Stimulated activated naive B cell treated with anti-CD40 and anti-IgM and Interleukin-4, amounts not matched to agents 10 μg/mL and 1 μg/mL and 100 μg/mL, for 72 hours (primary cell): ENCODE data around the gene SEMA6D.
A peak's percentile ranks its signal among the peaks of the same experiment; 100 is the strongest.

Experiments used
- ATAC-seq, 2 donors: fragments of 150-1000 bp; cut with Tn5 transposase; replicated peaks; 2 replicates each; pipeline ENCODE4 v1.10.0; 2021; ENCODE audit warnings: moderate library complexity in 1 of 2
- DNase-seq: peaks from one replicate; pipeline ENCODE4 v3.0.0; 2021
- H3K27ac Mint-ChIP-seq: one replicate; pipeline ENCODE4 v1.8.0; 2022; ENCODE audit warnings: mild to moderate bottlenecking, mixed read lengths
- H3K27me3 Mint-ChIP-seq, 2 donors: one replicate each; pipeline ENCODE4 v1.8.0; 2022; ENCODE audit warnings: mixed read lengths in 2 of 2
- H3K36me3 Mint-ChIP-seq, 2 donors: one replicate each; pipeline ENCODE4 v1.8.0; 2022; ENCODE audit warnings: mixed read lengths in 2 of 2, mild to moderate bottlenecking in 1 of 2
- H3K4me1 Mint-ChIP-seq, 2 donors: one replicate each; pipeline ENCODE4 v1.8.0; 2022; ENCODE audit warnings: mixed read lengths in 2 of 2, mild to moderate bottlenecking in 1 of 2
- H3K4me3 Mint-ChIP-seq, 2 donors: one replicate each; pipeline ENCODE4 v1.8.0; 2022; ENCODE audit warnings: mild to moderate bottlenecking in 2 of 2, mixed read lengths in 2 of 2, moderate library complexity in 1 of 2
- H3K9me3 Mint-ChIP-seq, 2 donors: one replicate each; pipeline ENCODE4 v1.8.0; 2022; ENCODE audit warnings: mixed read lengths in 2 of 2, mild to moderate bottlenecking in 1 of 2

Gene SEMA6D

DNA sequence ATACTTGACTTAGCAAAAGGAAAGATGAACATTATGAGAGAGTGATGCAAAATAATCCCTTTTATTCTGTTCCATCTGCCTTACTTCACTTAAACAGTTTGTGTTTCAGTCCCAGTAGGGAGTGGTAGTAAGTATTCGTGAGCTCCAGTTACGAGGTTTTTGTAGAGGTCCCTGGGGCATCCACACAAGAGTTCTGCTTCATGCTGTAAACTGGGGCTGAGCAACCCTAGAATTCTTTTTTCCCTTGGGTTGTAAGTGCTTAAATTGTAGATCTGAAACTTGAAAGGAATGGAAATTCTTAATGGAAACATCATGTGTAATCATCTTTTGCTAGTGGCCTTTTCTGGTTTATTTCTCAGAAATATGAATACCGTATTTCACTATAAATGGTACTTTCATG, 79.5 kb downstream of the SEMA6D start:
- Mint-ChIP-seq H3K4me1 (no peaks in the 10 kb centered on the region), H3K27me3 (no peaks in the 10 kb centered on the region), H3K27ac (no peak overlapping the region), H3K36me3 (no peaks in the 10 kb centered on the region), H3K9me3 (peaks cover 0 to 2% of the 10 kb centered on the region in 2 donors), H3K4me3 (no peak overlapping the region)
- DNase-seq: no peak
- ATAC-seq: no peak

DNA sequence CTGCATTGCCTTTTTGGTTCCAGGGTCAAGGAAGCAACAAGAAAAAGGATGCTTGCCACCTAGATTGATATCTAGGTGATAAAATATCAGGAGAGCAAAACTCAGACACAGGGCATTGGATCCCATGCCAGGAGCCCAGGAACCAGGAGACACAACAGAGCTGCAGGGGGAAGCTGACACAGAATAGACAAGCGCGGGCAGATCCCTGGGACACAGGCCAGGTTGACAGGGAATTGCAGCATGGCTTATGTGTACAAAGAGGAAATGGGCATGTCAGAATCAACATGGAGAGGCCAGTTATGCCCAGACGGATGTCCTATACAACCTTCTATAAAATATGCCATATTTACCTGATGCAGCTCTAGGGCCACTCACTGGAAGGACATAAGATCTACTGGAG, 84.2 kb downstream of the SEMA6D start:
- no peak for DNase-seq
- Mint-ChIP-seq H3K27ac (no peak overlapping the region), H3K4me3 (no peak overlapping the region), H3K36me3 (no peaks in the 10 kb centered on the region), H3K4me1 (no peaks in the 10 kb centered on the region), H3K9me3 (peaks cover 0 to 2% of the 10 kb centered on the region in 2 donors), H3K27me3 (no peaks in the 10 kb centered on the region)
- no peak for ATAC-seq

DNA sequence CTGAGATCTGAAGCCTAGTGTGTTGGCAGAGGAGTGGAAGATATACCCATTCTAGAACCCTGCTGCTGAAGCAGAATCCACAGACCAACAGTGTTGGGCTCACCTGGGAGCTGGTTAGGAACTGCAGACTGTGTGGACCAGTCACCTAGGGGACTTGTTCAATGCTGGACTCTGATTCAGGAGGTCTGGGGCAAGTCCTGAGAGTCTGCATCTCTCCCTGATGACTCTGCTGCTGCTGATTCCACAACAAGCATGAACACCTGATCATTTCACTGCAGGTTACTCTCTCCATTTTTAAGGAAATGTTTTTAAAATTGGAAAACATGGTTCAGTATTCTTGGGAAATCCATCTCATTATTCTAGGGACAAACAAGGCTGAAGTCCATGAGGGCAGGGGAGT, 84.9 kb downstream of the SEMA6D start:
- no peak for DNase-seq
- Mint-ChIP-seq H3K4me3 (no peak overlapping the region), H3K36me3 (no peaks in the 10 kb centered on the region), H3K4me1 (no peaks in the 10 kb centered on the region), H3K27me3 (no peaks in the 10 kb centered on the region), H3K9me3 (peaks cover 0 to 2% of the 10 kb centered on the region in 2 donors), H3K27ac (no peak overlapping the region)
- no peak for ATAC-seq

DNA sequence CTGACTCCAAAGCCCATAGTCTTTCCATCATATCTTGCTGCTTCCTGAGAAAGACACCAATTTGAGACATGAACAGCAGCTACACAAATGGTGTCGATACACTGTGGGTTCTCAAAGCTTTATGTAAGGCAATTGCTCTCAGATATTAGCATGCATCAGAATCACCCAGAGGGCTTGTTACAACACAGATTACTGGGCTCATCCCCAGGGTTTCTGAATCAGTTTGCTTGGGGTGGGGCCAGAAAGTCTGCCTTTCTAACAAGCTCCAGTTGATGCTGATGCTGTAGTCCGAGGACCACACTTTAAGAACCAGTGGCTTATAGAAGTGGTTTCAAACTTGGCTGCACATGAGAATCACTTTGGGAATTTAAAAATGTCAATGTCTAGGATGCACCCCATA, 86.5 kb downstream of the SEMA6D start:
- Mint-ChIP-seq H3K4me1 (no peaks in the 10 kb centered on the region), H3K27ac (no peak overlapping the region), H3K27me3 (no peaks in the 10 kb centered on the region), H3K36me3 (no peaks in the 10 kb centered on the region), H3K9me3 (peaks cover 0 to 2% of the 10 kb centered on the region in 2 donors), H3K4me3 (no peak overlapping the region)
- ATAC-seq (no peak), DNase-seq (no peak)

DNA sequence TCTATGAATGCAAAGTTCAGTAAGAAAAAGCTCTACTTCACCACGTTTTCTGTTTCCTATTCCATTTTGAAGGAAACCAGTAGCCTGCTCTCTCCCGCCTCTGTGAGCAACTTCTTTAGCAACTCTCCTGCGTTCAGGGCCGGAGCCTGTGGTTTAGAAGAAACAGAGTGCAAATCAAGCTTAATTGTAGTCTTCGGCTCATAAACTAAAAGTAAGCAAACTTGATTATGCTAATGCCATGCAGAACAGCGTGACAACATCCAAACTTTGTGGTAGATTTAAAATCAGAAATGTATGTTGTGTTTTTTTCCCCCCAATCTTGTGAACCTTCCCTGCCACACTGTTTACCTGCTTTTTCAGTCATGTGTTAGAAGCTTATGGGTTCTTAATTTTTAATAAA, 87.4 kb downstream of the SEMA6D start:
- no peak overlapping the region for H3K27ac Mint-ChIP-seq
- no peaks in the 10 kb centered on the region for H3K27me3 Mint-ChIP-seq
- H3K4me3 Mint-ChIP-seq: no peak overlapping the region
- H3K9me3 Mint-ChIP-seq: peaks cover 0 to 2% of the 10 kb centered on the region in 2 donors
- no peaks in the 10 kb centered on the region for H3K4me1 Mint-ChIP-seq
- DNase-seq: no peak
- no peaks in the 10 kb centered on the region for H3K36me3 Mint-ChIP-seq
- ATAC-seq: no peak

DNA sequence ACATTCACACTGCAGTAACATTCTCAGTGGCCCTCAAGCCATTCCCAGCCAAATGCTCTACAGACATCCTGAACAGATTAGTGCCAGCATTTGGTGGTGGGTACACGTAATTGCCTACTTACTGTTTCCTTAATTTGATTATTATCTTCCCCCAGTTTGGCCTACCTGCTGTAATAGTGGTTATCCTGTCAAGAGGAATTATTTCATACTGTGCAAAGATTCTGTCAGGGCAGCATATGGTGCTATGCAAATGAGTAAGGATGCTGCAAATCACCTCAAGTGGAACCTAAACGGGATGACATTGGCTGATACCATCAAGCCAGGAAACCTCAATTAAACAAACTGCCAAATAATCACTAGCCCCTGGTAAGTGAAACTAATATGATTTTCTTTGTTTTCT, 88.7 kb downstream of the SEMA6D start:
- Mint-ChIP-seq H3K9me3 (no peaks in the 10 kb centered on the region), H3K4me1 (no peaks in the 10 kb centered on the region), H3K27me3 (no peaks in the 10 kb centered on the region), H3K36me3 (no peaks in the 10 kb centered on the region), H3K4me3 (no peak overlapping the region), H3K27ac (no peak overlapping the region)
- ATAC-seq (no peak), DNase-seq (no peak)

DNA sequence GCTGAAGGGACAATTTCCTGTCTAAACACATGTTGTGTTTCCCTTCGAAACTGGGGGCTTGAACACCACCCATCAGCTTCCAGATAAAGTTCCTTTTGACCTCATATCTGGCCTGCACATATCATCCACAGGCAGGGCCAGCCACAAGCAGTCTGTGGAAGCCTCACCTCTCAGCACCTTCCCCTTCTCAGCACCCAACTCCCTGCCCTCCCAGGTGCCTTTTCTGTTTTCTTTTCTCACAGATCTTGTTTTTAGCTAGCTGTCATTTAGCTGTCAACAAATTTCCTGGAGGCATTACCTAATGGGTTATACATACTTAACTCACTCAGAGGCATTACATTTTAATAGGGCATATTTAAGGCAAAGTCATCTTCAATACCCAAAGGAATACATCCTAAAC, 93.9 kb downstream of the SEMA6D start:
- Mint-ChIP-seq H3K4me3 (no peak overlapping the region), H3K4me1 (peaks cover 24 to 30% of the 10 kb centered on the region in 2 donors), H3K9me3 (no peaks in the 10 kb centered on the region), H3K27me3 (no peaks in the 10 kb centered on the region), H3K27ac (no peak overlapping the region), H3K36me3 (no peaks in the 10 kb centered on the region)
- DNase-seq: no peak
- no peak for ATAC-seq

DNA sequence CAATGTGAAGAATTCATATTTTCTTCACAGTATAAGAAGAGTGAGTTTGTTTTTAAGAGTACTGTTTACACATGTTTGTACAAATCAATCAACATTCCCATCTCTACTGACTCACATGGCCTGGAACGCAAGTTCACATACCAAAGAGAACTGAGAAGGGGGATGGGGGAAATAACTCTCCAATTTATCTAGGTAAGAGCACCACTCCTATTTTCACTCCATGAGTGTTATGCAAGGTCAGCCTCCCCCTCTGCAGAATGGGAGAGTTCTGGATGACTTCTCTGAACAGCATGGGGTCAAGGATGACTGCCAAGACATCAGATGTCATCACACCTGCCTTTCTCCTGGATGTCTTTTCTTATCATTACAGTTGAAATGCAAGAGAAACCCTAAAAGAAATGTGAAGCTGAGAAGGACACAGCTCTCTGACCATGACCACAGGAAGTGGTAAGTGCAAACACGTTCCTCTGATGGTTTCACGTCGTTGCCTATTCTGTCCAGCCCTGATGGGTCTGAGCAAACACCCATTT, 95.2 kb downstream of the SEMA6D start:
- Mint-ChIP-seq H3K27ac (no peak overlapping the region), H3K36me3 (no peaks in the 10 kb centered on the region), H3K27me3 (no peaks in the 10 kb centered on the region), H3K4me1 (peaks cover 24 to 30% of the 10 kb centered on the region in 2 donors), H3K9me3 (no peaks in the 10 kb centered on the region), H3K4me3 (no peak overlapping the region)
- ATAC-seq (peak; percentile 54 to 60), DNase-seq (no peak)

DNA sequence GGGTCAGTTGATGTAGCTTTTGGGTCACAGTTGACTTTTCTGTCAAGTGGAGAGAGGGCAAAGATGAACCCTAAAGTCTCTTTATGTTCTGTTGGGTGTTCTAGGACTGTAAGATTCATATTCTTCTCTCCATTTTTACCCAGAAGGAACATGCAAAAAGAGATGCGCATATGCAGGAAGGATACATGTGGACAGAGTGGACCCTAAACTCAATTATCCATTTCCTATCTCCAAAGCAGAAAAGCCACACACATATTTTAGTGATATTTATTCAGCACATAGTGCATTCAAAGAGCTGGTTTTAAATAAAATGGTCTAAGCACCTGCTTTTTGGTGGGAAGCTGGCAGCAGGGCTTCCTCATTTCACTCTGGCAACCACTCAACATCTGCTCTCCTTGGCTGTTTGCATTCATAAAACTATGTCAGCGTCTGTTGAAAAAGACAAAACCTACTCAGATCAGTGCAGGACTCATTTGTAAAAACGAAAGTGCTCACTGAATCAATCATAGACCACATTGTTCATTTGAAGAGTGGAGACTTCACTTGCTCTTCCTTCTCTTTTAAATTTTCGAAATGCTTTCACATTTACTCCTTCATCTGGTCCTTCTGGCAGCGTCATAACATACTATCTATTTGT, 96.6 kb downstream of the SEMA6D start:
- ATAC-seq (peak; percentile 93 to 94), DNase-seq (peak; percentile 41)
- Mint-ChIP-seq H3K27ac (peak overlapping the region; percentile 11), H3K4me3 (no peak overlapping the region), H3K4me1 (peaks cover 24 to 30% of the 10 kb centered on the region in 2 donors), H3K36me3 (no peaks in the 10 kb centered on the region), H3K9me3 (no peaks in the 10 kb centered on the region), H3K27me3 (no peaks in the 10 kb centered on the region)

DNA sequence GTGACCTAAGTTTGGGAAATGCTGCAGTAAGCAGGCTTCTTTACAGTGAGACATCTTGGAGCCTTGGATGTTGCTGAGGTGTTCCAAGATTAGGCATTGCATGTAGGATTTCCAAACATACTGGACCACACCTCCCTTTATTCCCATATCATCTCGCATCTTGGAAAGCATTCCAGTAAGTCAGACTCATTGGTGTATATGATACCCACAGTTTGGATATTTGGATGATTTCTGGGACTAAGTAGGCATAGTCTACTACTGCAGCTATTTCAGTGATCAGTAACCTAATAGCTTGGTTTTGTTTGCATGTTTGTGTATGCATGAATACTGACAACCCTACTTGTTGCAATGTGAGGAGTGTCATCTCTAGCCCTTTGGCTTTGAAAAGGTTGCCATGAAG, 97.3 kb downstream of the SEMA6D start:
- Mint-ChIP-seq H3K4me1 (peaks cover 24 to 30% of the 10 kb centered on the region in 2 donors), H3K27me3 (peaks cover 0 to 4% of the 10 kb centered on the region in 2 donors), H3K4me3 (no peak overlapping the region), H3K36me3 (no peaks in the 10 kb centered on the region), H3K27ac (no peak overlapping the region), H3K9me3 (no peaks in the 10 kb centered on the region)
- ATAC-seq (no peak), DNase-seq (no peak)

DNA sequence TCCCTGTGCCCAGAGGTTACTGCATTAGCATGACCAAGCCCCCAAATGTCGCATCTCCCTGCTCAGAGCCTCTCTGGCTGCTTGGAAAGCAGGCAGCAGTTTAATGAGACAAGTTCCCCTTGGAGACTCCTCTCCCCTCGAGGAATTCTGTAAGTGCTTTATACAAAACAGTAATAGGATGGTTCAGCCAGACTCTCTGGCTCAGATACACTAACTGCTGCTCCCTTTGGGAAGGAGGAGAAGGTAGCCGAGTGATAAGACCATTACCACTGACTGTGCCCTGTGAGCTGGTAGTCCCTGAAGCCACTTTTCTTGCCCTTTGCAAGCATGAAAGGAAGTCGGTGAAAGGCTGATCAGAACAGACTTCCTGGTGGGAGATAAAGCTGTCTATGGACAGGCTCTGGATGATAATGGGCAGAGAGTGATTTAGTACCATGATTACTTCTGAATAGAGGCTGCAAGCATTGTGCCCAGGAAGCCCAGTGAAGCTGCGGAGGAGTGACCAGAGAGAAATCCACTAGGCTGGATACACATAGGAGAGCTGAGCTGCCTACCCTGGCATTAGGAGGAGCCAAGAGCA, 100.8 kb downstream of the SEMA6D start:
- Mint-ChIP-seq H3K4me1 (peaks cover 16 to 24% of the 10 kb centered on the region in 2 donors), H3K36me3 (no peaks in the 10 kb centered on the region), H3K27ac (no peak overlapping the region), H3K27me3 (peaks cover 0 to 4% of the 10 kb centered on the region in 2 donors), H3K9me3 (no peaks in the 10 kb centered on the region), H3K4me3 (no peak overlapping the region)
- DNase-seq: no peak
- no peak for ATAC-seq

DNA sequence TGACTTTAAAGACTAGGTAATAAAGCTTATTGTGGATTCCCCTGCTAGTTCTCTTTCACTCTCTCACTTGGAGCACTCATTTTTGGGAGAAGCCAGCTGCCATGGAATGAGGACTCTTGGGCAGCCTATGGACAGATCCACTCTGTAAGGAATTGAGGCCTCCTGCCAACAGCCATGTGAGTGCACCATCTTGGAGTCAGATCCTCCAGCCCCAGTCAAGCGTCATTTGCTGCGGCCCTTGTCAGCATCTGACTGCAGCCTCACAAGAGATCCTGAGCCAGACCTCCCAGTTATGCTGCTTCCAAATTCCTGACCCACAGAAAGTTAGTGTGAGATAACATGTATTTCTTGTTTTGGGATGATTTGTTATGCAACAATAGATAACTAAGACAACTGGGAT, 101.9 kb downstream of the SEMA6D start:
- no peak for DNase-seq
- H3K9me3 Mint-ChIP-seq: no peaks in the 10 kb centered on the region
- no peak for ATAC-seq

DNA sequence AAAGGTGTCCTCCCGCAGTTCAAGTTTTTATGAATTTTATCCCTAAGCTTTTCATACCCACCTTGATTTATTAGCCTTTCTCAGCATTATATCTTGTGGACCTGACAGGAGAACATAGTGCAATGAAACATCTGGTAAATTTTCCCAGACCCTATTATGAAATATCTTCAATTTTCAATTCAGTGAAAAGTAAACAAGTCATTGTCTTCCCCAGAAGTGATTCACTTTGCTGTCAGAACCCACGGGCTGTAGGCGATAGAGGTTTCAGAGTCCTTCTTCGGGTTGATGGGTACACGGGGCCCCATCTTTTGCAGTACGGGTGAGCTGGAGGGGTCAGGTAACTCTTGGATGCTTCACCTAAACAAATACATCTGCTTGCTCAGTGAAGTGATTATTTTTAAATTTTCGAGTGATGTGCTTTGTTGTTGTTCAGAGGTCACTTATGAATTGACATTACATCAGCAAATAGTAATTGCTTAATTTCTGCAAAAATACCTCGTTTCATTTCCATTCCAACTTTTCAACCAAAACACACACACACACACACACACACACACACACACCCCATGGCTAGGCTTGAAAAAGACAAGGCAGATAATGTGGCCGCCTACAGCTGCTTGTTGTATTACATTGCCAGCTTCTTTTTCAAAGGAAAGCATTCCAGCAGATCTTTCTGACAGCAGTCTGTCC, 102.9 kb downstream of the SEMA6D start:
- H3K4me1 Mint-ChIP-seq: peaks cover 2 to 8% of the 10 kb centered on the region in 2 donors
- H3K27ac Mint-ChIP-seq: no peak overlapping the region
- DNase-seq (no peak), ATAC-seq (no peak)
- no peaks in the 10 kb centered on the region for H3K9me3 Mint-ChIP-seq
- no peaks in the 10 kb centered on the region for H3K36me3 Mint-ChIP-seq
- H3K27me3 Mint-ChIP-seq: peaks cover 0 to 4% of the 10 kb centered on the region in 2 donors
- no peak overlapping the region for H3K4me3 Mint-ChIP-seq

More for the DNA sequence above, 101.9 kb downstream of the SEMA6D start:
- H3K27me3 Mint-ChIP-seq: peaks cover 0 to 4% of the 10 kb centered on the region in 2 donors
- no peaks in the 10 kb centered on the region for H3K36me3 Mint-ChIP-seq
- H3K4me1 Mint-ChIP-seq: peaks cover 6 to 15% of the 10 kb centered on the region in 2 donors
- H3K27ac Mint-ChIP-seq: no peak overlapping the region
- H3K4me3 Mint-ChIP-seq: no peak overlapping the region

DNA sequence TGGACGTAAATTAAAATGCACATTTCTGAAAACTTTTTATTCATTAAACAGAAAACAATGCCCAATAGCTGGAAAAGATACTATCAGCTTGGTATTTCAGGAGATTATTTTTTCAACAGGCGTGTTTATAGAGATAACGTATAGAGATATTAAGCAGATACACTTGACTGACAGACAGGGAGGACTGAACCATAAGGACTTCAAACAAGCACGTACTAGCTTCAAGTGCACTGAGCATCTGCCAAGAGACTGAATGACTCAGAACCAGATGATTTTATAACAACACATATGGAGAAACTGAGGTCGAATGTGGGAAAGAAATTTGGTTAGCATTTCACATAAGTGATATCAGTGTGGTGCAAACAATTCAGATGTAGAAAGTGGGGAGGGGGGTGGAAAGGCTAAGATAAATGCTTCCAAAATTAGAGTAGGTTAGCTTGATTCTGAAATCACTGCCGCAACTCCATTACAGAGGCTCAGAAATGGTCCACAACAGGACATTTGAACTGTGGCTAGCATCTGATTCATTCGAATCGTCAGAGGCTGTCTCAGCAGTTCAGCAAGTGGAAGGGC, 103.5 kb downstream of the SEMA6D start:
- H3K9me3 Mint-ChIP-seq: no peaks in the 10 kb centered on the region
- peaks cover 0 to 4% of the 10 kb centered on the region in 2 donors for H3K27me3 Mint-ChIP-seq
- ATAC-seq: no peak
- H3K36me3 Mint-ChIP-seq: no peaks in the 10 kb centered on the region
- no peak overlapping the region for H3K4me3 Mint-ChIP-seq
- no peak overlapping the region for H3K27ac Mint-ChIP-seq
- H3K4me1 Mint-ChIP-seq: peaks cover 2 to 5% of the 10 kb centered on the region in 2 donors
- DNase-seq: no peak
